NCI-H128 (cell line): ENCODE data around the gene PNMT.

Experiments
- DNase-seq: peaks from one replicate; lab custom pipeline; 2025; ENCODE audit not compliant: unreplicated experiment; lab: John Stamatoyannopoulos, UW

PNMT gene

DNA sequence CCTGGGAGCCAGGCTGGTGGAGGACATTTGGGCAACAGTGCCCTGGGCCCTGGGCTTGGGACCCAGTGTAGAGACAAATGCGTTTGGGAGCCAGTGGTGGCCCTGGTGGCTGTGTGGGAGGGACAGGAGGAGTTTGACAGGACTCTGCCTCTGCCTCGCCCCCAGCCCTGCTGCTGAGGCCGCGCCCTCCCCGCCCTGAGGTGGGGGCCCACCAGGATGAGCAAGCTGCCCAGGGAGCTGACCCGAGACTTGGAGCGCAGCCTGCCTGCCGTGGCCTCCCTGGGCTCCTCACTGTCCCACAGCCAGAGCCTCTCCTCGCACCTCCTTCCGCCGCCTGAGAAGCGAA, 15.0 kb upstream of the PNMT start:
- DNase-seq = no peak

DNA sequence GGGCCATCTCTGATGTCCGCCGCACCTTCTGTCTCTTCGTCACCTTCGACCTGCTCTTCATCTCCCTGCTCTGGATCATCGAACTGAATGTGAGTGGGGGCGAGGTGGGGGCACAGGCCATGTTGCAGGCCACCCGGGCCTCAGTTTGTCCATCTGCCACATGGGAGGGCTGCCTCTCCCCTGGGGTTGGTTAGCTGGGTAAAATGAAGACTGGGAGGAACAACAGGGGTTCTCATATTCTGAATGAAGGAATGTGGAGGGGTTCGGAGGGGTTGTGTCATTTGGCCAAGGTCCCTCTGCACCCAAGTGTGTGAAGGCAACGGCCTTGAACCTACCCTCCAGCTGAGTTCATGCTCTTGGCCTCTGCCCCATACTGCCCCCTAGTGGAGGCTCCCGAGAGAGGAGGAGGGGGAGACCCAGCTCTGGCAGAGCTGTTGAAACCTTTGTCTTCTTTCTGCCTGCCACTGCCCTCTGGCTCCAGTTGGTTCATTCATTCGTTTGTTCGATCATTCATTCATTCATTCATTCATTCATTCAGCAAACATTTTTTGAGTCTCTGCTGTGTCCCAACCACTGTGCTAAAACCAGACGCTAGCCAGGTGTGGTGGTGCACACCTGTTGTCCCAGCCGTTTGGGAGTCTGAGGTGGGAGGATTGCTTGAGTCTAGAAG, 14.5 kb upstream of the PNMT start:
- DNase-seq = no peak

DNA sequence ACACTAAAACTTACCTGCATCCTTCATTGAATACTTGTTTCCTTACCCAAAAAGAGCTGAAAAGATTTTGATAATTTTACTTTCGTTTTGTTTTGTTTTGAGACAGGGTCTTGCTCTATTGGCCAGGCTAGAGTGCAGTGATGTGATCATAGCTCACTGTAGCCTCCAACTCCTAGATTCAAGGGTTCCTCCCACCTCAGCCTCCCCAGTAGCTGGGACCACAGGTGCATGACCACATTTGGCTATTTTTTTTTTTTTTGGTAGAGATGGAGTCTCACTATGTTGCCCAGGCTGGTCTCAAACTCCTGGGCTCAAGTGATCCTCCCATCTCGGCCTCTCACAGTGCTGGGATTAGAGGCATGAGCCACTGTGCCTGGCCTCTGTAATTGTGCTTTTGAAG, 13.1 kb upstream of the PNMT start:
- no peak for DNase-seq

DNA sequence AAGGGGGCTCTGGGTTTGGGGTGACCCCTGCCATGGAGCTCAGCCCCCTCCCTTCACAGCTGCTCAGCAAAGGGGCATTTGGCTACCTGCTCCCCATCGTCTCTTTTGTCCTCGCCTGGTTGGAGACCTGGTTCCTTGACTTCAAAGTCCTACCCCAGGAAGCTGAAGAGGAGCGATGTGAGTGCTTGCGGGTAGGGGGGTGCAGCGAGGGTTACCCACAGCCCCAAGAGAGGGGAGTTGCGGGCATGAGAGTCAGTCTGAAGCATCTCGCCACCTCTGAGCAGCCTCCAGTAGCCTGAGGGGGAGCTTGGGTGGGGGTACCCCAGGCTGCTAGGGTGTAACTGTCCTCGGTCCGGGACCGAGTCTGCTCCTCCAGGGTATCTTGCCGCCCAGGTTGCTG, 9.9 kb upstream of the PNMT start:
- no peak for DNase-seq

- DNase-seq = no peak
These were observed 9.5 kb upstream of the PNMT start for GRCh38 chr17:39658760-39659159.

DNA sequence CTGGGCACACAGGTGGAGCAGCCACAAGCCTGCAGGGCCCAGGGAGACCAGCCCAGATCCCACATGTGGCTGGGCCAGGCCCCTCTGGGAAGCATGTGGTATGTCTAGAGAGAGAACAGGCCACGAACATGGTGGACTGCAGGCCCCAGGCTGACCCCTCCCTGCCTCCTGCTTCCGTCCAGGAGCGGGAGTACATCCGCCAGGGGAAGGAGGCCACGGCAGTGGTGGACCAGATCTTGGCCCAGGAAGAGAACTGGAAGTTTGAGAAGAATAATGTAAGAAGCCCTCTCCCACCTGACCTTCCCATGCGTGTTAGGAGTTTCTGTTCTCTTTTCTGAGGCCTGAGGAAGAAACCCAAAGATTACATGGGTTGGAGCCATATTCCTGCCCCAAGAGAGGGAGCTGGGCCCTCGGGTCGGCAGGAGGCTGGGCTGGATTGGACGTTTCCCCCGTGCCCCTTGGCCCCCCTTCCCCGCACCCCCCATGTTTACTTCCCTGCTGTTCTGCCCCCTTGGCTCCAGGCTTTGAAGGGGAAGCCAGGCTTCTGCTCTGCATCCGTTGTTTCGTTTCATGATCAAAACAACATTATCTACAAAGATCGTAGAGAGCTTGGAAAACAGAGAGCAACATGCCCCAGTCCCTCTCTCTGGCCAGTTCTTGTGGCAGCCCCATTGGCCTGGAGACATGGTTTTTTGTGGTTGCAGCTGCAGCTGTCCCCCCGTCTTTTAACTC, 8.8 kb upstream of the PNMT start:
- no peak for DNase-seq

- no peak for DNase-seq
These were observed 8.3 kb upstream of the PNMT start for GRCh38 chr17:39660011-39660360.

DNA sequence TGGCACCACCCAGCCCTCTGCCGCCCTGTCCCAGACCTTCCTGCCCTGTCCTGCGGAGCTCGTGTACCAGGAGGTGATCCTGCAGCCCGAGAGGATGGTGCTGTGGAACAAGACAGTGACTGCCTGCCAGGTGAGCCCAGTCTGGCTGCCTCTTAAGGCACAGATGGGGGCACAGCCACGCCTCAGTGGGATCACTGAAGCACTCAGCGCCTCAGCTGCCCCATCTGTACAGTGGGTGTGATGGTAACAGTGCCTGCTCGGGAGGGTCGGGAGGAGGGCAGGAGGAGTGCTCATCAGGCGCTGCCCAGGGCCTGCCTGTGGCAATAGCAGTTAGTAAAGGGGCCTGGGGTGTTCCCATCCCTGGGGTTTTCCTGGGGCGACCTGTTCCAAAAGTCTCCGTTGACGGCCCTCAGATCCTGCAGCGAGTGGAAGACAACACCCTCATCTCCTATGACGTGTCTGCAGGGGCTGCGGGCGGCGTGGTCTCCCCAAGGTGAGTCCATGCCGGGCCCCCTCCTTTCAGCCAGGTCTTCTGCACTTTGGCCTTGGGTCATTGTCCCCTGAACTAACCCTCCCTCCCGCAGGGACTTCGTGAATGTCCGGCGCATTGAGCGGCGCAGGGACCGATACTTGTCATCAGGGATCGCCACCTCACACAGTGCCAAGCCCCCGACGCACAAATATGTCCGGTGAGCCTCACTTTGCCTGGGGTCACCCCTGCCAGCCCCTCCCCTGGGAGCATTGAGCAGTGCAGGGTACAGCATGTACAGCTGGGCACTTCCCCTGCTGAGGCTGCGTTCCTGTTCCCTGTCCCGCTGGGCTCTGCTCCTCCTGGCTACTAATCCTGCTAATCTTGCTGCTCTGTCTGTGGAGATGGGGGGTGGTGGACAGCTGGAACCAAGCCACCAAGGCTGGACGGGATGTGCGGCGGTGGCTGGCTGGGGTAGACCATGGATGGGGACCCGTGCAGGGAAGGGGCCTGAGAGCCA, 7.6 kb upstream of the PNMT start:
- no peak for DNase-seq

GRCh38 chr17:39661744-39662541, 6.3 kb upstream of the PNMT start:
- no peak for DNase-seq

DNA sequence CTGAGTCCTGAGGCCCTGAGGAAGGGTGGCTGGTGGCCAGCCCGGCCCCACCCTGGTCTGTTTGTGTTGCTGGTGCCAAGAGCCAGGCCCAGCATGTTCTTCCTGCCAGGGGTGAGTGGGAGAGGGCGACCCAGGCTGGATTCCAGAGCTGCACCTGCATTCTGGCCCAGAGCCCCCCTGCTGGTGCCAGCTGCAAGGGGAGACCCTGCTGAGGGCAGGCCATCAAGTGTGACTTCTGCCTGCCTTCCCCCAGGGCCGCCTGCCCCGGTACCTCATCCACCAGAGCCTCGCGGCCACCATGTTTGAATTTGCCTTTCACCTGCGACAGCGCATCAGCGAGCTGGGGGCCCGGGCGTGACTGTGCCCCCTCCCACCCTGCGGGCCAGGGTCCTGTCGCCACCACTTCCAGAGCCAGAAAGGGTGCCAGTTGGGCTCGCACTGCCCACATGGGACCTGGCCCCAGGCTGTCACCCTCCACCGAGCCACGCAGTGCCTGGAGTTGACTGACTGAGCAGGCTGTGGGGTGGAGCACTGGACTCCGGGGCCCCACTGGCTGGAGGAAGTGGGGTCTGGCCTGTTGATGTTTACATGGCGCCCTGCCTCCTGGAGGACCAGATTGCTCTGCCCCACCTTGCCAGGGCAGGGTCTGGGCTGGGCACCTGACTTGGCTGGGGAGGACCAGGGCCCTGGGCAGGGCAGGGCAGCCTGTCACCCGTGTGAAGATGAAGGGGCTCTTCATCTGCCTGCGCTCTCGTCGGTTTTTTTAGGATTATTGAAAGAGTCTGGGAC, 5.5 kb upstream of the PNMT start:
- no peak for DNase-seq

DNA sequence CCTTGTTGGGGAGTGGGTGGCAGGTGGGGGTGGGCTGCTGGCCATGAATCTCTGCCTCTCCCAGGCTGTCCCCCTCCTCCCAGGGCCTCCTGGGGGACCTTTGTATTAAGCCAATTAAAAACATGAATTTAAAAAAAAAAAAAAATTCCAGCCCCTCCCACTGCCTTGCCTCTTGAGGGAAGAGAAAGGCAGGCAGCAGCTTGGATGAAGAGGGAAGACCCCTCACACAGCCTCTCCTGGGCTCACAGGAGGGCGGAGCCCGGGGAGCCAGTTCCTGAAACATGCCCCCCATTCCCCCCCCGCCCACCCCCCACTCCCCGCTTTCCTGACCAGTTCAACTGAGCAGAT, 4.9 kb upstream of the PNMT start:
- no peak for DNase-seq

DNA sequence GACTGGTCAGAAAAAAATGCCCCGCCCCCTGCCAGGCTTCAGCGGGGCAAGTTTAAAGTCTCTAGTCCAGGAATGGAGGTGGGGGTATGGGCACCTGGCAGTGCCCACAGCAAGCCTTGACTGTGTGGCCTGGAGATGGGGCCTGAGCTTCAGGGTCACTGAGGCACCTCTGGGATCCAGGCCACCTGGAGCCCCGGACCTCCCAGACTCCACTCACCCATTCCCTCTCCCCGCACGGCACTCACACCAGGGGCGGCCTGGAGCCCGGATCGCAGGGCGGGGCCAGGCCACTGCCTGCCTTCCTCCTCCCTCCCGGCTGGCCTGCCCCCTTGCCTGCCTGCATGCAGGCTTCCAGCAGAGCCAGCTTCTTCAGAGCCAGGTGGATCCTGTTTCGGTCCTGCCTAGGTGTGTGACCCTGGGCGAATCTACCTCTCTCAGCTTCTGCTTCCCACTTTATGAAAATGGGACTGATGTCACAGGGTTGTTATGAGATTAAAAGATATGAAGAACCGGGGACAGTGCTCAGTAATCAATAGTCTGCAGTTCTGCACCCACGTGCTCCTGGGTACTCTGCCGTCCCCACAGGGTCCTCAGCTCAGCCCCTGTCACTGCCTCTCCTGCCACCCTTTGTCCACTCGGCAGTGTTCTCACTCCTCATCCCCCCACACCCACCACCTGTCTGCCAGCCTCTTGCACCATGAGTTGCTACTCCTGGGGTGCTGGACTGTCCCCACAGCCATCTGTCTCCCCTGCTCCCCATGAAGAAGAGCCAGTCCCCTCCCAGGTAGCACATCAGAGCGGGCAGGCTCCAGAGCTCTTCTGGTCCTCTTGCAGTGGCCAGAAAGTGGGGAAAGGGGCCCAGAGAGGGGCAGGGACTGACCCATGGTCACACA, 4.3 kb upstream of the PNMT start:
- DNase-seq = no peak

- no peak for DNase-seq
These were observed 3.4 kb upstream of the PNMT start, which contains the start of gene TCAP for GRCh38 chr17:39664581-39665561. Gene TCAP (plus strand): TSS chr17:39665349. CDS start chr17:39665360, 11 bp downstream.

DNA sequence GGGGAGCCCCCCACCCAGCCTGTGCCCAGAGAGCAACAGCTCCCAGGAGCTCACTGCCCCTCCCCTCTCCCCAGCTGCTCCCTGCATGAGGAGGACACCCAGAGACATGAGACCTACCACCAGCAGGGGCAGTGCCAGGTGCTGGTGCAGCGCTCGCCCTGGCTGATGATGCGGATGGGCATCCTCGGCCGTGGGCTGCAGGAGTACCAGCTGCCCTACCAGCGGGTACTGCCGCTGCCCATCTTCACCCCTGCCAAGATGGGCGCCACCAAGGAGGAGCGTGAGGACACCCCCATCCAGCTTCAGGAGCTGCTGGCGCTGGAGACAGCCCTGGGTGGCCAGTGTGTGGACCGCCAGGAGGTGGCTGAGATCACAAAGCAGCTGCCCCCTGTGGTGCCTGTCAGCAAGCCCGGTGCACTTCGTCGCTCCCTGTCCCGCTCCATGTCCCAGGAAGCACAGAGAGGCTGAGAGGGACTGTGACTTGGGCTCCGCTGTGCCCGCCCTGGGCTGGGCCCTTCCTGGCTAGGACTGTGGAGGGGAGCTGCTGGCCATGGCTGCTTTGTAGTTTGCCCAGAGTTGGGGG, 2.5 kb upstream of the PNMT start:
- DNase-seq = no peak

DNA sequence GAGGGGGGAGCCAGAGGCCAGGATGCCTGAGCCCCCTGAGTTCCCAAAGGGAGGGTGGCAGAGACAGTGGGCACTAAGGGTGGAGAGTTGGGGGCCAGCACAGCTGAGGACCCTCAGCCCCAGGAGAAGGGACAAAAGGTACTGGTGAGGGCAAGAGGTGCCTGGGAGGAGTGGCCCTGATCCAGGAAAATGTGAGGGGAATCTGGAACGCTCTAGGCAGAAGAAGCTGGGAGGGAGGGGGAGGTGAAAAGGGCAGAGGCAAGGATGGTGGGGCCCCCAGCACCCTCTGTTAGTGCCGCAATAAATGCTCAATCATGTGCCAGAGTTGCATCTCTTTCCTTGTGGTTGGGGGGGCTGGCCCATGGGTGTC, 2.0 kb upstream of the PNMT start:
- no peak for DNase-seq

DNA sequence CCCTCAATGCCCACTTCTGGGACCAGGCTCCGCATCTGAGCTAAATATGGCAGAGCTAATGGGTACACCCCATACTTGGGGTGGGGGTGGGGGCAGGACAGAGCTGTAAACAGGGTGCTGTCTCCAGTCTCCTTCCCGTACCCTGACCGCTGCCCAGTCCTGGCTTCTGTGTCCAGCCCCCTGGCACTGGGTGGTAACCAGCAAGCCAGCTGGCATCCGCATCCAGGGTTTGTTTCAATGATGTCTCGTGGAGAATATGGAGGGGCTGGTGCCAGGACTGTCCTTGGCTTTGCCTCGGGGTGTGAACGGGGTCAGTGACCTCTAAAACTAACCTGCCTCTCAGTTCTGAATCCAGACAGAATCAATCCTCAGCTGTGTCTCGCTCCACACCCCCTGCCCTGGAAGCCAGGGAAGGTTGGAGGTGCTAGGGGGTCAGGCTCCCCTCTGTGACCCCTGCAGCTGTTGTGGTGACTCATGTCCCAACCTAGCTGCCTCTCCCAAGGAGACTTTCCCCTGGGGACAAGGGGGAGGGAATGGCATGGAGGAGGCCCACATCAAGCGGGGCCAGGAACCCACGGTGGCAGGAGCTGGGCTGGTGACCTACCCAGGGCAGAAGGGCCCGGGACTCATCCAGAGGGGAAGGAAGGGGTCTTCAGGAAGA, 1.5 kb upstream of the PNMT start:
- no peak for DNase-seq

- no peak for DNase-seq
These were observed 850 bp upstream of the PNMT start for GRCh38 chr17:39667262-39667944.
